Neural cell (in vitro differentiated cells): Measurements from ENCODE around the gene ADCY7. TPM values are rescaled to one million over a fixed set of nuclear protein-coding genes. Genes with fewer than 3 reads are reported as not detected.

ENCODE experiments used
- H2AFZ ChIP-seq: fragments of 200-600, 300-800 bp; sonication (generic), shearing (Covaris generic); 2 replicates; pipeline ENCODE4 v1.6.0; 2014; ENCODE audit warnings: low read depth, mild to moderate bottlenecking, antibody characterized with exemption, low read length, moderate library complexity
- H3F3A ChIP-seq: fragments of 200-600 bp; shearing (Covaris generic); 2 replicates; pipeline ENCODE4 v1.6.1; 2016; ENCODE audit warnings: mild to moderate bottlenecking, moderate library complexity, mixed read lengths, antibody characterized with exemption, low read length; ENCODE audit not compliant: insufficient read depth, poor library complexity, severe bottlenecking
- H3K27ac ChIP-seq: fragments of 200-600, 300-800 bp; sonication (generic), shearing (Covaris generic); 2 replicates; pipeline ENCODE4 v1.5.1; 2014; ENCODE audit warnings: mild to moderate bottlenecking, low read length, moderate library complexity
- H3K27me3 ChIP-seq: fragments of 300-800, 200-600 bp; sonication (generic), shearing (Covaris generic); 2 replicates; pipeline ENCODE4 v1.6.0; 2014; ENCODE audit warnings: mild to moderate bottlenecking, low read depth, low read length, moderate library complexity; ENCODE audit not compliant: insufficient read depth
- H3K36me3 ChIP-seq: fragments of 300-800, 200-600 bp; sonication (generic), shearing (Covaris generic); 2 replicates; pipeline ENCODE4 v1.5.1; 2014; ENCODE audit warnings: mild to moderate bottlenecking, antibody characterized with exemption, low read length, moderate library complexity; ENCODE audit not compliant: insufficient read depth
- H3K4me2 ChIP-seq: fragments of 300-800, 200-600 bp; sonication (generic), shearing (Covaris generic); 2 replicates; pipeline ENCODE4 v1.6.0; 2014; ENCODE audit warnings: mild to moderate bottlenecking, low read length
- H3K4me3 ChIP-seq: fragments of 300-800, 200-600 bp; sonication (generic), shearing (Covaris generic); 2 replicates; pipeline ENCODE4 v1.5.1; 2014; ENCODE audit warnings: mild to moderate bottlenecking, low read length, moderate library complexity
- H3K79me2 ChIP-seq: fragments of 200-600 bp; shearing (Covaris generic); replicated peaks from 2 replicates; pipeline ENCODE4 v1.6.0; 2014; ENCODE audit warnings: mild to moderate bottlenecking, low read length, moderate library complexity; ENCODE audit not compliant: insufficient read depth
- H3K9ac ChIP-seq: fragments of 300-800, 200-600 bp; sonication (generic), shearing (Covaris generic); 2 replicates; pipeline ENCODE4 v1.6.1; 2016; ENCODE audit warnings: mild to moderate bottlenecking, low read length, mixed read lengths
- H3K9me2 ChIP-seq: fragments of 200-600 bp; shearing (Covaris generic); 2 replicates; pipeline ENCODE4 v1.6.1; 2016; ENCODE audit warnings: mild to moderate bottlenecking, low read length, mixed read lengths; ENCODE audit not compliant: insufficient read depth
- H3K9me3 ChIP-seq: fragments of 200-600, 300-800 bp; sonication (generic), shearing (Covaris generic); 2 replicates; pipeline ENCODE4 v1.6.1; 2016; ENCODE audit warnings: mild to moderate bottlenecking, mixed run types, low read length, moderate library complexity, mixed read lengths
- H4K20me1 ChIP-seq: fragments of 200-600 bp; shearing (Covaris generic); 2 replicates; pipeline ENCODE4 v1.6.1; 2016; ENCODE audit warnings: mild to moderate bottlenecking, mixed run types; ENCODE audit not compliant: insufficient read depth
- CTCF ChIP-seq: fragments of 450-650 bp; IDR thresholded peaks from 2 replicates; pipeline ENCODE4 v1.5.1; 2014; ENCODE audit warnings: antibody characterized with exemption, mild to moderate bottlenecking, moderate library complexity; ENCODE audit not compliant: poor library complexity, severe bottlenecking
- EP300 ChIP-seq: fragments of 450-650 bp; conservative IDR thresholded peaks from 2 replicates; pipeline ENCODE4 v1.6.1; 2014; ENCODE audit warnings: antibody characterized with exemption, mild to moderate bottlenecking, moderate library complexity; ENCODE audit not compliant: poor library complexity, severe bottlenecking
- EZH2 ChIP-seq: fragments of 200-600, 300-800 bp; shearing (Covaris generic), sonication (generic); IDR thresholded peaks from 2 replicates; pipeline ENCODE4 v1.6.1; 2014; ENCODE audit warnings: antibody characterized with exemption, low read length, borderline replicate concordance, mild to moderate bottlenecking; ENCODE audit not compliant: insufficient read depth, poor library complexity, severe bottlenecking
- MXI1 ChIP-seq: fragments of 450-650 bp; conservative IDR thresholded peaks from 2 replicates; pipeline ENCODE4 v1.6.1; 2014; ENCODE audit warnings: antibody characterized with exemption, mild to moderate bottlenecking; ENCODE audit not compliant: poor library complexity, severe bottlenecking
- POLR2AphosphoS5 ChIP-seq: IDR thresholded peaks from 2 replicates; pipeline ENCODE4 v1.6.1; 2012
- RAD21 ChIP-seq: fragments of 450-650 bp; conservative IDR thresholded peaks from 2 replicates; pipeline ENCODE4 v1.6.1; 2014; ENCODE audit warnings: antibody characterized with exemption, mild to moderate bottlenecking, moderate library complexity
- SMC3 ChIP-seq: fragments of 450-650 bp; conservative IDR thresholded peaks from 2 replicates; pipeline ENCODE4 v1.6.1; 2014; ENCODE audit warnings: antibody characterized with exemption, mild to moderate bottlenecking, moderate library complexity; ENCODE audit not compliant: poor library complexity
- TAF1 ChIP-seq: IDR thresholded peaks from 2 replicates; pipeline ENCODE4 v1.6.1; 2012; ENCODE audit warnings: low read depth
- polyA plus RNA-seq: library from polyadenylated mRNA; depleted of rRNA; stranded (reverse); fragments of >200 nt; gene quantifications from 2 replicates; pipeline ENCODE4 v1.2.3, GENCODE V29; 2014
- TF ChIP-seq, protein P1 (sequence below): IDR thresholded peaks from 2 replicates; pipeline ENCODE4 v1.6.1; 2012; ENCODE audit warnings: borderline replicate concordance

Gene ADCY7
- polyA plus RNA-seq, 1 donor from 2014 or later, result 2.0 TPM

GRCh38 chr16:50300942-50301625 lies 34.7 kb downstream of the ADCY7 start:
- Histone ChIP-seq H3K79me2 (no peaks in the 10 kb centered on the region), H3K36me3 (no peaks in the 10 kb centered on the region), H3K4me2 (no peak overlapping the region), H3K9me3 (no peaks in the 10 kb centered on the region), H3K9me2 (no peaks in the 10 kb centered on the region), H3K27me3 (no peaks in the 10 kb centered on the region), H2AFZ (no peak overlapping the region), H3K4me3 (no peak overlapping the region), H3F3A (no peaks in the 10 kb centered on the region), H3K27ac (no peak overlapping the region), H3K9ac (no peak overlapping the region), H4K20me1 (no peaks in the 10 kb centered on the region)
- TF ChIP-seq RAD21 (no peak), SMC3 (no peak), CTCF (no peak), TAF1 (no peak), EZH2 (no peak), POLR2AphosphoS5 (no peak), EP300 (no peak), MXI1 (no peak)
- TF ChIP-seq, protein P1, sequence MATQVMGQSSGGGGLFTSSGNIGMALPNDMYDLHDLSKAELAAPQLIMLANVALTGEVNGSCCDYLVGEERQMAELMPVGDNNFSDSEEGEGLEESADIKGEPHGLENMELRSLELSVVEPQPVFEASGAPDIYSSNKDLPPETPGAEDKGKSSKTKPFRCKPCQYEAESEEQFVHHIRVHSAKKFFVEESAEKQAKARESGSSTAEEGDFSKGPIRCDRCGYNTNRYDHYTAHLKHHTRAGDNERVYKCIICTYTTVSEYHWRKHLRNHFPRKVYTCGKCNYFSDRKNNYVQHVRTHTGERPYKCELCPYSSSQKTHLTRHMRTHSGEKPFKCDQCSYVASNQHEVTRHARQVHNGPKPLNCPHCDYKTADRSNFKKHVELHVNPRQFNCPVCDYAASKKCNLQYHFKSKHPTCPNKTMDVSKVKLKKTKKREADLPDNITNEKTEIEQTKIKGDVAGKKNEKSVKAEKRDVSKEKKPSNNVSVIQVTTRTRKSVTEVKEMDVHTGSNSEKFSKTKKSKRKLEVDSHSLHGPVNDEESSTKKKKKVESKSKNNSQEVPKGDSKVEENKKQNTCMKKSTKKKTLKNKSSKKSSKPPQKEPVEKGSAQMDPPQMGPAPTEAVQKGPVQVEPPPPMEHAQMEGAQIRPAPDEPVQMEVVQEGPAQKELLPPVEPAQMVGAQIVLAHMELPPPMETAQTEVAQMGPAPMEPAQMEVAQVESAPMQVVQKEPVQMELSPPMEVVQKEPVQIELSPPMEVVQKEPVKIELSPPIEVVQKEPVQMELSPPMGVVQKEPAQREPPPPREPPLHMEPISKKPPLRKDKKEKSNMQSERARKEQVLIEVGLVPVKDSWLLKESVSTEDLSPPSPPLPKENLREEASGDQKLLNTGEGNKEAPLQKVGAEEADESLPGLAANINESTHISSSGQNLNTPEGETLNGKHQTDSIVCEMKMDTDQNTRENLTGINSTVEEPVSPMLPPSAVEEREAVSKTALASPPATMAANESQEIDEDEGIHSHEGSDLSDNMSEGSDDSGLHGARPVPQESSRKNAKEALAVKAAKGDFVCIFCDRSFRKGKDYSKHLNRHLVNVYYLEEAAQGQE, result no peak

- Histone ChIP-seq H3K9me3 (no peaks in the 10 kb centered on the region), H3K4me3 (no peak overlapping the region), H3K79me2 (no peaks in the 10 kb centered on the region), H3K9me2 (no peaks in the 10 kb centered on the region), H3K4me2 (no peak overlapping the region), H3K9ac (no peak overlapping the region), H3K36me3 (no peaks in the 10 kb centered on the region), H3F3A (no peaks in the 10 kb centered on the region), H3K27ac (no peak overlapping the region), H4K20me1 (no peaks in the 10 kb centered on the region), H2AFZ (no peak overlapping the region), H3K27me3 (no peaks in the 10 kb centered on the region)
- no peak for TF ChIP-seq CTCF
- no peak for TF ChIP-seq MXI1
- TF ChIP-seq TAF1, result no peak
- TF ChIP-seq, protein P1, result no peak
- no peak for TF ChIP-seq EP300
- TF ChIP-seq POLR2AphosphoS5, result no peak
- no peak for TF ChIP-seq EZH2
- TF ChIP-seq SMC3, result no peak
- TF ChIP-seq RAD21, result no peak
These were observed 35.5 kb downstream of the ADCY7 start for GRCh38 chr16:50301626-50302471.
